ENCODE measurements around the gene CASZ1.

CASZ1 gene

DNA sequence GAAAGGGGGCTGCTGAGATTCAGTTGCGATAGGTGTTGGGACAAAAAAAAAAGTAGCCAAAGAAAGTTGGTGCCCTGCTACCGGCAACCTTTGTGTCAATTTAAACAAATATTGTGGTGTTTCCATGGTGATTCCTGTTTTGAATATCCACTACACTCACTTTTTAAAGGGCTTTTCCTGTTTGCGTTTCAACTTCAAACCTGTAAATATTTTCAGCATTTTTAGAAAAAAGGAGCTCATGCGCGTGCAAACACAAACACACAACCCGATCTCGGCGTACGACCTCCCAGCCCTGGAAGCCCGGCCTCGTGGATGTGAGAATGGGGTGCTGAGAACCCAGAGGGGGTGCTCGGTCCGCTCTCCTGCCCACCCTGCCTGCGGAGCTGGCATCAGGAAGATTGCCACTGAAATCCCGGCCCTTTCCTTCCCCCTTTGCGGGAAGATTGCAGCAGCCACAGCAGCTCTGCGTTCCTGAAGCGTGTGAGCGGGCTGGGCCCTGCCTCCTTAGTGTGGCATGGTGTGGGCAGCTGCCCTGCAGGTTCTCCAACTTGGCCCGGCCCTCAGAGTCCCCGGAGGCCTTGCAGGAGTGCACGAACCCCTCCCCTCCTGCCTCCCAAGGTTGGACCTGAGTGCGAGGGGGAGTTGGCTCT, 34.8 kb downstream of the CASZ1 start:
- no peak for DNase-seq (ENCODE audit: low read depth, low spot score)
- H3K4me3 ChIP-seq (ENCODE audit: low read length), result no peak overlapping the region

DNA sequence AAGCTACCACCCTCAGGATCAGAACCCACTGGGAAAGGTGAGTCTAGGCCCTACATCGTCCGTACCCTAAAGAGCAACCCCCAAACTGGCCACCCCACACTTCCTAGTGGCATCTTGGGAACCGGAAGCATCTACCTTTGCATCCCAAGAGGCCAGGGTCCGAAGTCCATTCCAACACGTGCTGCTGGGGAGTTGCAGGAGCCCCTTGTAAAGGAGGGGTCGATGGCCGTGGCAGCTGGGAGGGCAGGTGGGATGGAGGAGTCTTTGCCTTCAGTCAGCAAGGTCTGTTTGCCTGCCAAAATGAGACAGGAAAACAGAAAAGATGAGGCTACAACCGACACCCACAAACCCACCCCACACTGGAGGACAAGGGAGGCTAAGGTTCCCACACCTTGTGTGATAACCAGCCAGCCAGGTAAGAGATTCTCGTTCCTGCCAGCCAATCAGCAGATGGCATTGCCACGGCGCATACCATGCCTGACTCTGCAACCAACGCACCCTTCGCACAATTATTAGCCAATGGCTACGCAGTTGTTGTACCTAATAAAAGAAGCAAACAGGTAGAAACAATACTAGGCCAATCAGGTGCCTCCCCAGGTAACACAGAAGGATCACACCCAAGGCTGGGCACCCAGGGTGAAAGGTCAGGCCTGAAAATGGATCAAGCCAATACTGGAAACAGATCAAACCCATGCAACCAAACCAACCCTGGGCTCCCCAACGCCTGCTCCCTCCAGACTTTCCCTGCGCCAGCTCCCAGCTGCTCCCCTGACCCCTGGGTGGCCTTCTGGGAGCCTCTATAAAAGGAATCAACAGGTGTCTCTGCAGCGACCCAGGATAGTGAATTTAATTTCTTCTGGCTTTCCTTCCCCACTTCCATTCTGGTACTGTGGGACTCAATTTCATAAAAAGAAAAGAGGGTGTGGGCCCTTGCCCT, 35.6 kb downstream of the CASZ1 start:
- DNase-seq (ENCODE audit: low read depth, low spot score), result no peak
- no peak overlapping the region for H3K4me3 ChIP-seq (ENCODE audit: low read length)

DNA sequence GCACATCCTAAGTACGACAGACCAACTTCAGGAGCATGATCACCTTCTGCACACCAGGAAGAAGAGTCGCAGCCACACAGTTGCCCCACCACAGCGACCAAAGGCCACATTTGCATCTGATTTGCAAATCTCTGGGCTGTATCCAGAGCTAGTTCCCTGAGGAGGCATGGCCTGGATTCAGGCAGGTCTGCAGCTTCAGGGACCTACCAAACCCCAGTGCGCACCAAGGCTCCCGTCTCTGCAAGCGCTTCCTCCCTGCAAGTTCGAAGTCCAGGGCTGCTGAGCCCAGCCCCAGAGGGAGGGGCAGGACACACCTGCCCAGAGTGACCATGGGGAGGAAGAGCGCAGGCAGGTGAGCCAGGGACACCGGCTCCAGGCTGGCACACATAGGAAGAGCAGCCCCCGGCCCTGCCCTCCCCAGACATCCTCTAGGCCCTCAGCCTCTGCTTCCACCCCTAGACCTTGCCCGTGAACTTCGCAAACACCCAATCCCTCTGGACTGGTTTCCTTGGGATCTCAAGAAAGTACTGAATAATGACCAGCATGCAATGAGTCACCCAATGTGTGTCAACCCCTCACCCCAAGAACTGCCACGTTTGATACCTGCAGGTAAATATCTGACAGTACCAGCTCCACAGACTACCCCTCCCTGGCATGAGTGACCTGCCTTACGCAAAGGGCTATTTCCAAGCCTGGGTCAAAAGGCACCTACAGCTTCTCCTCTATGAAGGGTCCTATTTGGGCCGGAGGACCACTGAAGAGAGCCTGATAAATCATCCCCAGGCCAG, 36.8 kb downstream of the CASZ1 start:
- no peak for DNase-seq (ENCODE audit: low read depth, low spot score)
- H3K4me3 ChIP-seq (ENCODE audit: low read length), result no peak overlapping the region

DNA sequence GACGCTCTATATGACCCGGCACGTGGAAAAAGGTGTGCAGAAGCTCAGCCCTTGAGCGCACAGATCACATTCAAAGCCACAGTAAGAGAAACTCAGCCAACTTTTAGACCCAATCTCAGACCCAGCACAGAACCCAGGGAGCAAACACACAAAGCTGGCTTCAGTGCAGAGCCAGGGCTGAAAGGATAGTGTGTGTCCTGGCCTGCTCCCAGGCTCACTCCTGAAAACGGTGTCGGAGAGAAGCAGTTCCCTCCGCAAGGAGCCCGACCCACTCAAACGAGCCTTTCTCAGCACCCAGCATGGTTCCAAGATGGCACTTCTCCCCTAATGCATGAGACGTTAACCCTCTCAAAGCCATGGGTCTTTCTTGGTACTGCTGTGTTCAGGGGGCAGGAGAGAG, 39.6 kb downstream of the CASZ1 start:
- no peak for DNase-seq (ENCODE audit: low read depth, low spot score)
- H3K4me3 ChIP-seq (ENCODE audit: low read length), result no peak overlapping the region

DNA sequence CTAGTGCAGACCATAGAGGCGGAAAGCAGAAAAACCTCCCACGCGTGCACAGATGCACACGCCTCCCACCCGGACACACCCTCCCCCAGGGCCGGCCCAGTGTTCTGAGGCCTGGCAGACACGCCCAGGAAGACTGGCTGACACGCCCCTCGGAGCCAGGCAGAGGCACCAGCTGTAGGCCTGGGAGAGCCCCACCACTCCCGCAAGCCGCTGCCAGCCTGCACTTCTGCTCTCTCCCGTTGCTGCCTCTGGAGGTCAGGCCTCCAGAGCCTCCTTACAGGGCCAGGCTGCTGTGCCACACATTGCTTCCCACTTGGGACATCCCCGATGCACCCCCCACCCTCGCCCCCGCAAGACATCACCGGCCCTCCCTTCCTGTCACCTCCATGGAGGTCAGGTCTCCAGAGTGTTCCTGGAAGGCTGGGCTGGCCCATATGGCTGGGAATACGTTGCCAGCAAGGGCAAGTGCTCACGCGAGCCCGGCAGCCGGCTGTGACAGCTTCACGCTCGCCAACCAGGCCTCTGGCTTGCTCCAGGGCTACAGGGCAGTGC, 40.4 kb downstream of the CASZ1 start:
- peak; percentile 37 for DNase-seq (ENCODE audit: low read depth, low spot score)
- H3K4me3 ChIP-seq (ENCODE audit: low read length), result no peak overlapping the region

DNA sequence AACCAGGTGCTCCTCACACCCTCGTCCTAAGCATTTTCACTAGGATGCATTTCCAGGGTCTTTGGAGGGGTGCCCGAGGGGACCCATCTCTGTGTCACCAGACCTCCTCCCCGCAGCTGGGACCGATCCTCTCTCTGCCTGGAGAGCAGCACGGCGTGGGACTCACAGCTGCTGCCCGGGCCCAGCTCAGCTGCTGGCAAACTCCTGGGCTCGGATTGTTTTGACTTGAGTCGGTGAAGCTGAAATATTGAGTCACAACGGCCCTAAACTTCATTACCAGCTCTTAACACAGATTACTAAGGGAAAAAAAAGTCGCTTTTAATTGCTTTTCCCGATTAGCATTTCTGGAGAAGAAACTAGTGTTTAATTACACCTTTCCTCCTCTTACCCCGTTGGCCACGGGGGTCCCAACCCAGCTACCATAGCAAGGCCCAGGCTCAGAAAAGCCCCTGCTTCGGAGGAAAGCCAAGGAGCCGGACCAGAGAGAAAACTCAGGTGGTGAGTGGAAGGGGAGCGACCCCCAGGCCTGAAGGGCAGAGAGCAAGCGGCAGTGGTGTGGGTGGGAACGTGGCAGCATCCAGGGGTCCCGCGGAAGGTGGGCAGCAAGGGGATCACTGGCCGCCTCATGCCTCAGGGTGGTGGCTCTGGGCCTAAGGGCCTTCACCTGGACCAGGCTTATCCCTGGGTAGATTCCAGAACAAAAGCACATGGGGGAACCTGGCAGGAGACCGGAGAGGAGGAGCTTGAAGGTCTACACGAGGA, 41.7 kb downstream of the CASZ1 start:
- H3K4me3 ChIP-seq (ENCODE audit: low read length), result no peak overlapping the region
- no peak for DNase-seq (ENCODE audit: low read depth, low spot score)

DNA sequence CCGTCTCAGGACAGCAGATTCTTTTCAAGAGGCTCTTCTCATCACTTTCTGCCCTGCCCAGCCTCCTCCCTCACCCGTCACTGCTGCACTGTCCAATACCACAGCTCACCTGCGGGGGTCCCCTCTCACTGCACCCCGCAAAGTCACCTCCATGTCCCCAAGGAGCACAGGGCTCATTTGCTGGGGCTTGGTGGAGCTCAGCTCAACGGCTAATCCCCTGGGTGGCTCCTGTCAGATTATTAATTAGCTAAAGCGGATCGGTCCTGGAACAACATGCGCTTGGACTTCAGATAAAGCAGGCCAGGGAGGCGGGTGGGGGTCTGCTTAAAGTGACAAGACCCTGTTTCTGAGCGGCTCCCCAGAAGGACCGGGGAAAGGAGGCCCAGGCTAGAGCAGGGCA, 43.1 kb downstream of the CASZ1 start:
- no peak for DNase-seq (ENCODE audit: low read depth, low spot score)
- no peak overlapping the region for H3K4me3 ChIP-seq (ENCODE audit: low read length)

DNA sequence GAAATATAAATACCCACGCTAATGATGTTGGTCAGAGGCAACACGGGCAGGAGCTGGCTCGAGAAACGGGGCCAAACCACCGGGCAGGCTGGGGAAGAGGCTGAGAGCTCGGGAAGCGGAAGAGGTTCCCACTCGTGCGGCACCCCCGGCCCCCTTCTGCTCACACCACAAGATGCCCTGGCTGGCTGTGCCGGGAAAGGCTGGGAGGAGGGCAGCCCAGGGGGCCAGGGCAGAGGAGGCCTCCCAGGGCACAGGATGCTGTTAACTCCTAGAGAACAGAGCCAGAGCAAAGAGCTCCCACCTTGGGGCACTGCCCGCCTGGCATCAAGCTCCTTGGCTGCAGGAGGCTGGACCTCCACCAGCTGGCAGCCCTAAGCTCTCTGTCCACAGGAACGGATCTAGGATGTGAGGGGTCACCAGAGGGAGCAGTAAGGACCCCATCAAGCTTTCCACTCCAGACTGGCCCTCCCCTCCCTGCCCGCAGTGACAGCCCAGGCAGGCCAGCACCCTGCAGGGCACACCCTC, 44.8 kb downstream of the CASZ1 start:
- H3K4me3 ChIP-seq (ENCODE audit: low read length), result no peak overlapping the region
- no peak for DNase-seq (ENCODE audit: low read depth, low spot score)

DNA sequence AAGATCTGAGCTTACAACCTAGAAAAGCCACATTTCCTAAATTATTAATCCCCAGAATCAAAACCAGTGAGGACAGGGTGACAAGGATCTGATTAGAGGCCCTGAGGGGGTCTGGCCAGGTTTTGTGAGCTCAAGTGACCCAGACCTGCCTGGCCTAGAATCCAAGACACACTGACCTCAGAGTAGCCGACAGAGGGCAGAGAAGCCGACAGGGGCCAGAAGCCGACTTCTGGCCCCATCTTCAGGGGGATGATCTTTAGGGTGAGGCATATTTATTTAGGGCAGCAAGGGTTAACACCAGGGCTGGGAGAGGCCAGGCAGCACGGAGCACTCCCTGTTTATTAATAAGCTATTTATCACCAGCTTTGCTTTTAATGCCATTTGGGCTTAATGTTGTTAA, 45.3 kb downstream of the CASZ1 start:
- DNase-seq (ENCODE audit: low read depth, low spot score), result no peak

DNA sequence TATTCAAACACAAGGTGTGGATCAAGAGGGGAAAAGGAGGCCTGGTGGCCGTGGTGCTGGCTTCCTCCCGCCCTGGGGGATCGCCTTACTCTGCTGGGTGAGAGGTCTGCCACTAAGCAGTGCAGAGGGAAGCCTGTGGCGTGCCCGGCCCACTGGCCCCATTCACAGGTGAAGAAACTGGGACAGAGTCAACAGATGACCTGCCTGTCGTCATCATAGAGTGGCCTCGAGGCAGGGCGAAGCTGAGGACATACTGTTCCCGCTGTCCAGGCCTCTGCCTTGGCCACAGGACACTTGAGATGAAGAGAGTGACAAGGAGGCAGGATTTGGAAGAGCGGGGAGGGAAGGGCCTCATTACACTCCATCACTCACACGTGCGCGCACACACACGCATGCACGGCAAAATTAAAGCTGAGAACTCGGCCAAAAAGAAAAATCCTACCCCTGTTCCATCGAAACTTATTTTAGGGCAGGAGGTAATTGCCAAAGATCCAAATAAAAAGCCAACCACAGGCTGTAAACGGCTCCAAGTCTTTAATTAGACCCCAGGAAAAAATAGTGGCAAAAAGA, 50.5 kb downstream of the CASZ1 start:
- no peak overlapping the region for H3K4me3 ChIP-seq (ENCODE audit: low read length)
- no peak for DNase-seq (ENCODE audit: low read depth, low spot score)

More for the DNA sequence above, 45.3 kb downstream of the CASZ1 start:
- no peak overlapping the region for H3K4me3 ChIP-seq (ENCODE audit: low read length)

DNA sequence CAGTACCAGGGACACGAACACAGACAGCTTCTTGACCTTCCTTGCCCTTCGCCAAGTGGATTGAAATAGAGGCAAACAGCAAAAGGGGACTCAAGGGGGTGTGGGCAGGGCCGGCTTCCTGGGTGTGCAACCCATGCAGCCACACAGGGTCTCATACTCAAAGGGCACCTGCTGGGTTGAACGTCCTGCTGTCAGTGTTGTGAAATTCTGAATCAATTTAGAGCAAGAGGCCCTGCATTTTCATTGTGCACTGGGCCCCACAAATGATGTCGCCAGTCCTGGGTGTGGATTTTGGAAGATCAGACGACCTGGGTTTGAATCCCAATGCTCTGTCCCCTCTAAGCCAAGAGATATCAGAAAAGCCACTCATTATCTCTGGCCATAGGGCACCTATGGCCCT, 51.1 kb downstream of the CASZ1 start:
- DNase-seq (ENCODE audit: low read depth, low spot score), result no peak
- no peak overlapping the region for H3K4me3 ChIP-seq (ENCODE audit: low read length)

DNA sequence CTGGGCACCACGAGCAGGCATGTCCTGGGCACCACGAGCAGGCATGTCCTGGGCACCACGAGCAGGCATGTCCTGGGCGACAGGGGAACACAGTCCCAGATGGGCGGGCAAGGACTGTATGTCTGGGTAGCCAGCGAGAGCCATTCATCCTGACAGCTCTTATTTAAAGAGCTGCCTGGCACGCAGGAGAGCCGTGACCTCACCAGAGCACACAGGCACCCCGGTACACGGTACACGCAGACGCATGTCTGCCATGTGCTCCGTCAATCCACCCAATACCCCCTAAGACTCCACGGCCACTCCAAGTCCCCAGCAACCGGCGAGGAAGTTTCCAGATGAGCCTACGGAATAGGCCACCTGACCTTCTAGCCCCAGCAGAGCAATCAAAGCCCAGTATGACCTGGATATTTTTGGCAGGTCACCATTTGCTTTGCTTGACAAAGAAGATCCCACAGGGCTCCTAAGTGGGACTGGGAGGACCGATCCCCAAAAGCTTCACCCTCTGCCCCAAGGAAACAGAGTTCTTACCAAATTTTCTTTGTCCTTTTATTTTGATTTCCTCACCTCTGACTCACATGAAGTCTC, 51.7 kb downstream of the CASZ1 start:
- H3K4me3 ChIP-seq (ENCODE audit: low read length), result no peak overlapping the region

DNA sequence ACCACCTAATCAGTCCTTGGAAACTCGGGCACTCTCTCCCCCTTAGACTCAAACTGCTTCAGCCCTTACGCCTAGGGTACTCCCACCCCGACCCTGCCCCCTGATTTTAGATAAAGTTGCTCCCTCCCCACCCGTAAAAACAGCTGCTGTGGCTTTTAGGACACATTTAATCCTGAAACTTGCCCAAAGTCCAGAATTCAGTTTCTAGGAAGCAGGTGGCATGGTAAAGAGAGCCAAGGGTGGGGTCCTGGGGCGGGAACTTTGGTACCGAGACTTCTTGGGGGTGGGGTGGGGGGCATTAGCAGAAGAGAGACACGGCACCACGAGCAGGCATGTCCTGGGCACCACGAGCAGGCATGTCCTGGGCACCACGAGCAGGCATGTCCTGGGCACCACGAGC, 52.4 kb downstream of the CASZ1 start:
- no peak overlapping the region for H3K4me3 ChIP-seq (ENCODE audit: low read length)
- no peak for DNase-seq (ENCODE audit: low read depth, low spot score)

More for the DNA sequence above, 51.7 kb downstream of the CASZ1 start:
- DNase-seq (ENCODE audit: low read depth, low spot score), result no peak

DNA sequence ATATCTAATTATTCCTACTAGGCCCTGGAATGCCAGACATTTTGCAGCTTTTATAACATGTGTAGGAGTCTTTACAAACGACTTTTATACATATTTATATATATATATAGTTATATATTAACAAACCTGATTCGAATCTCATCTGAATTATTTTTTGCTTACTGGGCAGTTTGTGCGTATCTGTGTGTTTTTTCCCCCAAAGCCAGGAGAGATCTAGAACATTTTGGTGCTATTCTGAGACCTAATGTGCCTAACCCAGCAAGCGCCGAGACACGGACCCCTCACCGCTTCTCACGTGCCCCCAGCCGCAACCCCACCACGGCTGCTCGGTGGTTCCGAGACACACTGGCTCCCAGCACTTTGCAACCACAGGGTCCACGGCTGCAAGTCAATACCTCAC, 54.8 kb downstream of the CASZ1 start:
- no peak overlapping the region for H3K4me3 ChIP-seq (ENCODE audit: low read length)

DNA sequence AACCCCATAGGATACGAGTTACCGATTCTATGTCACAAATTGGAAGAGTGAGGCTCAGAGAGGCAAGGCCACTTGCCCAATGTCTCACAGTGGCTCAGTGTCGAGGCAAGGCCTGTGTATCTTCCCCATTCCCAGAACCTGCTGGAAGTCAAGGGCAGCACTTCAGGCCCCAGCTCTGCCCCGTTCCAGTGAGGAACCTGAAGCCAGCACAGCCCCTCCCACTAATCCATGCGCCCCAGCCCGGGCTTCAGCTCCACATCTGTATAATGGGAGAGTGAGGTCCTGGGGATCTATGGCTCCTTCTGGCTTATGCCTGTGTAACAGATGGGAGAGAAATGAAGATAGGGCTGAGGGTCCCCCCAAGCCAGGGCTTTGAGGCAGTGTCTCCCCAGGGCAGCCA, 56.3 kb downstream of the CASZ1 start:
- no peak for DNase-seq (ENCODE audit: low read depth, low spot score)
- no peak overlapping the region for H3K4me3 ChIP-seq (ENCODE audit: low read length)

More for the DNA sequence above, 54.8 kb downstream of the CASZ1 start:
- DNase-seq (ENCODE audit: low read depth, low spot score), result no peak

DNA sequence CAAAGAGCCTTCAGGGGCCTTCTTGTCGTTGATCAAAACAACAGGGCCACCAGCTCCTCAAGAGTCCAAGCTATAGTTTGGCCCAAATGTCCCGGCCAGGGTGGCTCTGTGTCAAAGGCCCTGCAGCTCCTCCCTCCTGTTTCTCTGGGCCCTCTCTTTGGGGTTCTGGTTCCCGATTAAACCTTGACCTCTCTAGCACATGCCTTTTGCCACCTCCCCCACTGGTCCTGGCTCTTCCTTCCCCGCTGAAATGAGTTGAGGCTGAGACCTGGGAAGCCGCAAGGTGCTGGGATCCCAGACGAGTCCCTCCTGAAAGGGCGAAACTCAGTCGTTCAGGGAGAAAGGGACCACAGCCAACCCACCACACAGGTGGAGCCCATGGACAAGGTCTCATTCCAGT, 56.9 kb downstream of the CASZ1 start:
- DNase-seq (ENCODE audit: low read depth, low spot score), result no peak
- H3K4me3 ChIP-seq (ENCODE audit: low read length), result no peak overlapping the region

DNA sequence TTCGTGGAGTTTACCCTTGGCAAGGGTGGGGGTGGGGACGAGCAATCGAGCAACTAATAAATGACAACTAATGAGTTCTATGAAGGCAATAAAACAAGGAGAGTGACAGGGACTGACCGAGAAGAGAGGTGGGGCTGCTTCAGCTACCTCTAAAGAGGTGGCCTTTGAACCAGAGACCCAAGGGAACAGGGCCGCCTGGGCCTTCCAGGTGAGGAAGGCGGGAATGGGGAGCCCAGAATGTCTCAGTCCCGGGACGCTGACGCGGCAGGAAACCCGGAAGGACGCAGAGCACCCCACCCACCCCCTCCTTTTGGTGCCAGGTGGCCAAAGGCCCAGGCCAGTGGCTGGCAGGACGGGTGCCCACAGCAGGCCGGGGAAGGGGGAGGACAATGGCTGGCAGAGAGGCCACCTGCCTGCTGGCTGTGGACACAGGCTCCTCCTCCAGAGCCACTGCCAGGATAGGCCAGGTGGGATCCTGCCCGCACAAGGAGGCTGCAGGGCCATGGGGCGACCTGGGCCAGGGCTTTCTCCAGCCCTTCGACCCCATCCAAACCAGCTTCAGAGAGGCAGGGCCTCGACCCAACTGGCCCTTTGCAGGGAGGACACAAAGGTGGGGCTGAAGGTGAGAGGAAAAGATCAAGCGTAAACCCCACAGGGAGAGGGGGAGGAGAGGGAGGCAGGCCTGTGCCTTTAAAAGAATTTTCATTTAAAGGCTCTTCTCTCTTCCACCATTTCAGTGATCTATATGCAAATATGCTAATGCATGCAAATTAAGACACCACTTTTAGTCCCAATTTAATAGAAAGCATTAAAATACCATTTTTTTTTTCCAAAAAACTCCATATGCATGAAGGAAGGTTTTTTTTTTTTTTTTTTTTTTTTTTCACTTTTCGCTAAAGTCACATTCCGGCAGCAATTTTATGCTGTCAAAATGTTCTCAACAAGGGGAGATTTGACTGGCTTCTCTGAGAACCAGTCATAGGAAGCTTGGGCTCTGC, 58.1 kb downstream of the CASZ1 start:
- no peak for DNase-seq (ENCODE audit: low read depth, low spot score)
- no peak overlapping the region for H3K4me3 ChIP-seq (ENCODE audit: low read length)

Measured in Jurkat, Clone E6-1 (cell line).